ENCODE results near the gene GLIS1. TPM values are rescaled to one million over a fixed set of nuclear protein-coding genes. Genes with fewer than 3 reads are reported as not detected.

Gene GLIS1
- total RNA-seq, 1 donor from 2014 or later: not detected

DNA sequence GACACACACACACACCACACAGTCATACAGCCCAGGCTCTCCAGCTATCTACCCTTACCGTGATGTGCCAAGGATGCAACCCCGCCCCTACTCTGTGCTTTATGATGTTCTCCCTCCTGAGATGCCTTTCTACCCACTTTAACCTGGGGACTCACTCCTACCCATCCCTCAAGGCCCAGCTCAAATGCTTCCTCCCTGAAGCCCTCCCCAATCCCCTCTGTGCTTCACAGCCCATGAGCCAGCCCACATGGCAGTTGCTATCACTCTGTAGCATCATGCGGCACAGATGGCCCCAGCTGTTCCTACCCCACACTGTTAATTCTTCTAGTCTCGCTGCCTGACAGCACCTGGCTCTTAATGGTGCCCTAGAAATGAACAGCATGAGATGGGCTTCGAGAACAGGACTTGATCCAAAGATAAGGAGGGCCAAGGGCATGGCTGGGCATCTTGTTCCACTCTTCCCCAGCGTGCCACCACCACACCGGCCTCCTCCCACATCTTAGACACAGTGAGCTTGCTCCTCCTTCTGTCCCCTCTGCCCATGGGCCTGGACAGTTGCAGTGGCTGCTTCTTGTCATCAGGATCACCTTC, 109.8 kb downstream of the GLIS1 start:
- TF ChIP-seq, protein P1, sequence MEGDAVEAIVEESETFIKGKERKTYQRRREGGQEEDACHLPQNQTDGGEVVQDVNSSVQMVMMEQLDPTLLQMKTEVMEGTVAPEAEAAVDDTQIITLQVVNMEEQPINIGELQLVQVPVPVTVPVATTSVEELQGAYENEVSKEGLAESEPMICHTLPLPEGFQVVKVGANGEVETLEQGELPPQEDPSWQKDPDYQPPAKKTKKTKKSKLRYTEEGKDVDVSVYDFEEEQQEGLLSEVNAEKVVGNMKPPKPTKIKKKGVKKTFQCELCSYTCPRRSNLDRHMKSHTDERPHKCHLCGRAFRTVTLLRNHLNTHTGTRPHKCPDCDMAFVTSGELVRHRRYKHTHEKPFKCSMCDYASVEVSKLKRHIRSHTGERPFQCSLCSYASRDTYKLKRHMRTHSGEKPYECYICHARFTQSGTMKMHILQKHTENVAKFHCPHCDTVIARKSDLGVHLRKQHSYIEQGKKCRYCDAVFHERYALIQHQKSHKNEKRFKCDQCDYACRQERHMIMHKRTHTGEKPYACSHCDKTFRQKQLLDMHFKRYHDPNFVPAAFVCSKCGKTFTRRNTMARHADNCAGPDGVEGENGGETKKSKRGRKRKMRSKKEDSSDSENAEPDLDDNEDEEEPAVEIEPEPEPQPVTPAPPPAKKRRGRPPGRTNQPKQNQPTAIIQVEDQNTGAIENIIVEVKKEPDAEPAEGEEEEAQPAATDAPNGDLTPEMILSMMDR (IDR thresholded peaks at IDR 0.05; ENCODE audit: unreplicated experiment): no peak
- Mint-ChIP-seq H3K4me1 (ENCODE audit: unreplicated experiment) (no peaks in the 10 kb centered on the region), H3K27me3 (ENCODE audit: unreplicated experiment) (peaks cover 8% of the 10 kb centered on the region), H3K27ac (ENCODE audit: unreplicated experiment) (no peak overlapping the region), H3K4me3 (ENCODE audit: unreplicated experiment) (peak overlapping the region; percentile 10), H3K9me3 (ENCODE audit: unreplicated experiment) (no peaks in the 10 kb centered on the region), H3K36me3 (ENCODE audit: low read depth, unreplicated experiment) (no peaks in the 10 kb centered on the region)
- DNase-seq (ENCODE audit: low spot score): no peak

GRCh38 chr1:53628286-53628955, 110.5 kb downstream of the GLIS1 start:
- TF ChIP-seq, protein P1 (IDR thresholded peaks at IDR 0.05; ENCODE audit: unreplicated experiment): no peak
- no peak for DNase-seq (ENCODE audit: low spot score)

GRCh38 chr1:53627666-53628065, 111.3 kb downstream of the GLIS1 start:
- TF ChIP-seq, protein P1 (IDR thresholded peaks at IDR 0.05; ENCODE audit: unreplicated experiment): no peak
- no peaks in the 10 kb centered on the region for H3K4me1 Mint-ChIP-seq (ENCODE audit: unreplicated experiment)
- H3K27me3 Mint-ChIP-seq (ENCODE audit: unreplicated experiment): peaks cover 8% of the 10 kb centered on the region
- DNase-seq (ENCODE audit: low spot score): no peak
- H3K36me3 Mint-ChIP-seq (ENCODE audit: low read depth, unreplicated experiment): no peaks in the 10 kb centered on the region
- no peaks in the 10 kb centered on the region for H3K9me3 Mint-ChIP-seq (ENCODE audit: unreplicated experiment)
- no peak overlapping the region for H3K4me3 Mint-ChIP-seq (ENCODE audit: unreplicated experiment)
- H3K27ac Mint-ChIP-seq (ENCODE audit: unreplicated experiment): no peak overlapping the region

More at GRCh38 chr1:53628286-53628955, 110.5 kb downstream of the GLIS1 start:
- Mint-ChIP-seq H3K27ac (ENCODE audit: unreplicated experiment) (no peak overlapping the region), H3K4me1 (ENCODE audit: unreplicated experiment) (no peaks in the 10 kb centered on the region), H3K27me3 (ENCODE audit: unreplicated experiment) (peaks cover 8% of the 10 kb centered on the region), H3K36me3 (ENCODE audit: low read depth, unreplicated experiment) (no peaks in the 10 kb centered on the region), H3K4me3 (ENCODE audit: unreplicated experiment) (no peak overlapping the region), H3K9me3 (ENCODE audit: unreplicated experiment) (no peaks in the 10 kb centered on the region)

DNA sequence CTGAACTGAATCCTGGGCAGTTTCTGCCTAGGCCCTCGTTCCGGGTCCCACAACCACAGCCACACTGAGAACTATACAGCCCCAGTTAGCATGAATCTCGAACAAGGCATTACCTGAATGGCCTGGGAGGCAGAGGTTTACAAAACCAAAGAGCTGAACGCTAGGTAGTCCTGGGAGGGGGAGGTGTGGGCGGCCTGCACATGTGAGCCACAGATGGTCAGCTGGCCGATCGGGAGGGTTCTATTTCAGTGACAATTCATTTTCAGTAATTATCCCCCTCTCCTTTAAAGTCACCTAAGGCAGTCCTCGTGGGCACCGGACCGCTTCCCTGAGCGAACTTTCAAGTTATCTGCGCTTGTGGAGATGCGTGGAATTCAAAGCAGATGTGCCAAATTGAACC, 111.9 kb downstream of the GLIS1 start:
- peaks cover 8% of the 10 kb centered on the region for H3K27me3 Mint-ChIP-seq (ENCODE audit: unreplicated experiment)
- no peak overlapping the region for H3K27ac Mint-ChIP-seq (ENCODE audit: unreplicated experiment)
- H3K36me3 Mint-ChIP-seq (ENCODE audit: low read depth, unreplicated experiment): no peaks in the 10 kb centered on the region
- H3K9me3 Mint-ChIP-seq (ENCODE audit: unreplicated experiment): no peaks in the 10 kb centered on the region
- TF ChIP-seq, protein P1 (IDR thresholded peaks at IDR 0.05; ENCODE audit: unreplicated experiment): no peak
- H3K4me1 Mint-ChIP-seq (ENCODE audit: unreplicated experiment): no peaks in the 10 kb centered on the region
- no peak overlapping the region for H3K4me3 Mint-ChIP-seq (ENCODE audit: unreplicated experiment)
- no peak for DNase-seq (ENCODE audit: low spot score)

DNA sequence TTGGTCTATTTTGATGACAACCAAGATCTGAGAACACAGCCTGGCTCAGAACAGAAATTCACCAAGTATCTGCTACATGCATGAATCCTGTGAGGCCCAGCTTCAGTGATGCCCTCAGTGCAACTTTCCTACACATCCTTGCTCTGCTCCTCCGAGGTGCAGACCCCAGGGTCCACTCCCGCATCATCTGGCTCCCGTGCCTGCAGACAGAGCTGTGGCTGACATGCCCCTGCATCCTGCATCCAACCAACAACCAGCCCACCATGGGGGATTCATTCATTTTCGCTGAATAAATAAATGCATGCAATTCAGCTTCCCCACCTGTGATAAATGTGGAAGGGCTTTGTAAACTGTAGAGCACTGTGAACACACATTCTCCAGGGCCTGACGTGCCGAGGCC, 112.3 kb downstream of the GLIS1 start:
- H3K36me3 Mint-ChIP-seq (ENCODE audit: low read depth, unreplicated experiment): no peaks in the 10 kb centered on the region
- no peak overlapping the region for H3K27ac Mint-ChIP-seq (ENCODE audit: unreplicated experiment)

More for the DNA sequence above, 112.3 kb downstream of the GLIS1 start:
- Mint-ChIP-seq H3K27me3 (ENCODE audit: unreplicated experiment) (peaks cover 8% of the 10 kb centered on the region), H3K4me1 (ENCODE audit: unreplicated experiment) (no peaks in the 10 kb centered on the region), H3K9me3 (ENCODE audit: unreplicated experiment) (no peaks in the 10 kb centered on the region), H3K4me3 (ENCODE audit: unreplicated experiment) (no peak overlapping the region)
- no peak for DNase-seq (ENCODE audit: low spot score)
- TF ChIP-seq, protein P1 (IDR thresholded peaks at IDR 0.05; ENCODE audit: unreplicated experiment): no peak
